Activated naive CD4-positive, alpha-beta T cell treated with anti-CD3 and anti-CD28 coated beads for 36 hours (primary cell): ENCODE measurements around the gene POGZ. TPM values are rescaled to one million over a fixed set of nuclear protein-coding genes. Genes with fewer than 3 reads are reported as not detected.

Experiments
- CTCF ChIA-PET: fragments of 350-600 bp; sonication (Branson Sonifier 250); formaldehyde crosslinking; loops from one replicate; lab custom pipeline; 2021; ENCODE audit warnings: antibody characterized with exemption; lab: Charles Lee
- DNase-seq: peaks from one replicate; pipeline ENCODE4 v3.0.0-alpha.2; 2020
- H3K27ac Mint-ChIP-seq: one replicate; pipeline ENCODE4 v1.8.0; 2021; ENCODE audit warnings: mild to moderate bottlenecking, mixed read lengths
- H3K27me3 Mint-ChIP-seq: one replicate; pipeline ENCODE4 v1.8.0; 2021; ENCODE audit warnings: low read depth, mixed read lengths
- H3K36me3 Mint-ChIP-seq: one replicate; pipeline ENCODE4 v1.8.0; 2021; ENCODE audit warnings: low read depth, mixed read lengths
- H3K4me1 Mint-ChIP-seq: one replicate; pipeline ENCODE4 v1.8.0; 2021; ENCODE audit warnings: low read depth, mixed read lengths
- H3K4me3 Mint-ChIP-seq: one replicate; pipeline ENCODE4 v1.8.0; 2021; ENCODE audit warnings: mild to moderate bottlenecking, moderate library complexity, mixed read lengths
- H3K9me3 Mint-ChIP-seq: one replicate; pipeline ENCODE4 v1.8.0; 2021; ENCODE audit warnings: mixed read lengths
- intact Hi-C: fragments of 100-400 bp; cut with micrococcal nuclease; formaldehyde crosslinking; loops from one replicate; pipeline ENCODE4 v1.15.1; 2023
- total RNA-seq, 2 experiments: library from RNA; stranded (reverse); gene quantifications; one replicate each; pipeline ENCODE4 v1.2.3, GENCODE V29; 2021

Gene POGZ
- total RNA-seq, 2 experiments from 2014 or later = 69.7 to 73.7 TPM

DNA sequence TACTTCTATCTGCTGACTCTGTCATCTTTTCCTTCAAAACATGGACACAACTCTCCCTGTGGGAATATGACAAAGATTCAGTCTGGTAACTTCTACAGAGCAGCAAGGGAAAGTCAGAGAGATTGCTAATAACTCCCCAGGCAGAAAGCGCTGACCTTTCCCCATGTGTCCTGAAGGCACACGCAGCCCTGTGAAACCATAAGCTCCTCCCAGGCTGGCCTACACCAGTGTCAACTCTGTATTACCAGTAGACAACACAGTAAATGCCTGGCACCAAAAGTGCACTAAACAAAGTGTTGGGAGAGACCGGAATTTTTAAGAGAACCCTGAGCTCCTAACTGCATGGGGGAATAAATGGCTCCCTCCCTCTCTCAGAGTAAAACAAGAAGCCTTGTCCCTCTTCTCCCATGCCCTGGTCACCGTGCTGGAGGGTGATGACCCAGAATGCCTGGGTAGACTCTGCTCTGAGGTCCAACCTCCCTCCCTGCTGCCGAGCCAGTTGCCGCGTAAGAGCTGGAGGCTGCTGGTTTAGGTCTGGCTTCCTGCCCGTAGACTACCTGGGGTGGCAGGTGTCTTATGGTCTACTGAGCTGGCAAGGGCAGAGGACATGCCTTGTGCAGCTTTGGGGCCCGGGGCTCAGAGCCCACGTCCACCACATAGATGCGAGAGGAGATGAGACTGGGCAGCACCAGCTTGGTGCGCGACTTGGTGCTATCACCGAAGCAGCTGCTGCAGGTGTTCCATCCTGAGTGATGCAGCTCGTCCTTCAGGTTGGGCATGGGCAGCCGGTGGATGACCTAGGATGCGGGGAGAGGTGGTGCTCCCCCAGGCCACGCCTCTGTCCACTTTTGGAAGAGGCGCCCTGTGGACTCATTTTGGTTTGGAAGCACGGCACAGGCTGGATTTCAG lies 90.6 kb downstream of the POGZ start:
- H3K9me3 Mint-ChIP-seq = no peaks in the 10 kb centered on the region
- H3K36me3 Mint-ChIP-seq = no peaks in the 10 kb centered on the region

DNA sequence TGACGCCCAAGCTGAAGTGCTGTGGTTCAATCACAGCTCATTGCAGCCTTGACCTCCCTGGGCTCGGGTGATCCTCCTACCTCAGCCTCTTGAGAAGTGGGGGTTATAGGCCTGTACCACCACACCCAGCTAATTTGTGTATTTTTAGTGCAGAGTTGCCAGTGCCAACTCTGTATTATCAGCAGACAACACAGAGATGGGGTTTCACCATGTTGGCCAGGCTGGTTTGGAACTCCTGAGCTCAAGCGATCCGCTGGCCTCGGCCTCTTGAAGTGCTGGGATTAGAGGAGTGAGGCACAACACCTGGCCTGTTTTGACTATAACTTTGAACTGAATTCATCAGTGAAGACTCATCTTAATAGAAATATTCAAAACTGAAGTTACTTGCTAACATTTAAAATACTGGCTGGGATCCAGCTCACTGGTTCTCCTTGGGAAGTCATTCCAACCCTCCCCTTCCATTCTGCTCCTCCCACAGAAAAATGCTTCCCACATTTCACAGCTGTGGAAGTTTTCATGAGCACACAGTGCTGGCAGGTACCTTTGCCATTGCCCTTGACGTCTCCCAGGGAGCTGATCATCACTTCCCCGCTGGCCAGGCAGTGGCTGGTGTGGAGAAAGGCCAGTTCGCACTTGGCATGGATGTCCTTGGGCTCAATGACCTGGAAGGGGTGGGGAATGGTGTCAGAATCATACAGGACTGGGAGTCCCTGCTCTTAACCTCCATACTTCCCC lies 91.5 kb downstream of the POGZ start:
- no peaks in the 10 kb centered on the region for H3K4me1 Mint-ChIP-seq
- H3K9me3 Mint-ChIP-seq = peaks cover 8% of the 10 kb centered on the region

More for the DNA sequence above, 90.6 kb downstream of the POGZ start:
- H3K27me3 Mint-ChIP-seq = no peaks in the 10 kb centered on the region
- H3K27ac Mint-ChIP-seq = no peak overlapping the region
- intact Hi-C loops = no loop called here
- H3K4me3 Mint-ChIP-seq = no peak overlapping the region
- H3K4me1 Mint-ChIP-seq = no peaks in the 10 kb centered on the region
- CTCF ChIA-PET = interaction anchor here (0.6 to 1.7 kb wide), 3 partner anchors 18 to 91 kb away, joined by 3 to 4 read pairs (median 3); no protein-coding TSS in a partner anchor
- no peak for DNase-seq

DNA sequence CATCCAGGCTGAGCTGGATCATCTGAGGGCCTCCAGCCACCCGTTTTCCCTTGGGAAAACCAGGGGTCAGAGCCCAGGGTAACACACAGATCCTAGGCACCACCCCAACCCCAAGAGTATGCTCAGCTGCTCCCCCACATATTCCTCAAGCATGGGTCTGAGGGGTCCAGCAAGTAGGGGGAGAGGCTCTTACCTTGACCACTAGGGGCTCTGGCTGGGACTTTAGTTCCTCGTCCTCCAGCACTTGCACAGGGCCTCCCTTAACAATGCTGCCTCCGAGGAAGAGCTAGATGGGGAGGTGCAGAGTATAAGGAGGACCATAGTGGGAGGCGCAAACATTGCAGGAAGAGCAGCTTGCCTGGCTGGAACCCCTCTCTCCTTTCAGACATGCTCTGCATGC lies 94.3 kb downstream of the POGZ start:
- H3K36me3 Mint-ChIP-seq = no peaks in the 10 kb centered on the region
- intact Hi-C loops = no loop called here
- H3K4me3 Mint-ChIP-seq = no peak overlapping the region
- H3K27ac Mint-ChIP-seq = no peak overlapping the region
- no peak for DNase-seq
- H3K4me1 Mint-ChIP-seq = no peaks in the 10 kb centered on the region
- H3K27me3 Mint-ChIP-seq = no peaks in the 10 kb centered on the region
- H3K9me3 Mint-ChIP-seq = peaks cover 18% of the 10 kb centered on the region
- CTCF ChIA-PET = interaction anchor here (0.7 kb wide), 1 partner anchor 54 kb away, joined by 4 read pairs; no protein-coding TSS in a partner anchor

More for the DNA sequence above, 91.5 kb downstream of the POGZ start:
- Mint-ChIP-seq H3K4me3 (no peak overlapping the region), H3K27me3 (no peaks in the 10 kb centered on the region), H3K27ac (no peak overlapping the region), H3K36me3 (no peaks in the 10 kb centered on the region)
- CTCF ChIA-PET = interaction anchor here (0.6 to 1.7 kb wide), 4 partner anchors 17 to 91 kb away, joined by 3 to 4 read pairs (median 3); no protein-coding TSS in a partner anchor
- no peak for DNase-seq
- intact Hi-C loops = no loop called here

DNA sequence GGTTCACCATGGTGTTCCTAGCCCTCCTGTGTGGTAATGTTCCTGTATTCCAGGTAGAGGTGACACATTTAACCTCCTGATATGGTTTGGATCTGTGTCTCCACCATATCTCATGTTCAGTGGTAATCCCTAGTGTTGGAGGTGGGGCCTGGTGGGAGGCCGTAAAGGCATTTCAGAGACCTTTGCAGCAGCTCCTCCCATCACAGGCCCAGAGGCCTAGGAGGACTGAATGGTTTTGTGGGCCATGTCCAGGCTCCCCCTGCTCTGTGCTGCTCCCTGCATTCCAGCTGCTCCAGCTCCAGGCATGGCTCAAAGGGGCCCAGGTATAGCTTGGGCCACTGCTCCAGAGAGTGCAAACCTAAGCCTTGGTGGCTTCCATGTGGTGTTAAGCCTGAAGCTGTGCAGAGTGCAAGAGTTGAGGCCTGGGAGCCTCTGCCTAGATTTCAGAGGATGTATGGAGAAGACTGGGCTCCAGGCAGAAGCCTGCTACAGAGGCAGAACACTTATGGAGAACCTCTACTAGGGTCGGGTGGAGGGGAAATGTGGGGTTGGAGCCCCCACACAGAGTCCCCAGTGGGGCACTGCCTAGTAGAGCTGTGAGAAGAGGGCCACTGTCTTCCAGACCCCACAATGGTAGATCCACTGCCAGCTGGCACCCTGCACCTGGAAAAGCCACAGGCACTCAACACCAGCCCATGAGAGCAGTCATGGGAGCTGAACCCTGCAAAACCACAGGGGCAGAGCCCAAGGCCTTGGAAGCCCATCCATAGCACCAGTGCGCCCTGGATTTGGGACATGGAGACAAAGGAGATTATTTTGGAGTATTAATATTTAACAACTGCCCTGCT lies 96.8 kb downstream of the POGZ start:
- Mint-ChIP-seq H3K27me3 (no peaks in the 10 kb centered on the region), H3K4me1 (no peaks in the 10 kb centered on the region), H3K9me3 (peaks cover 18% of the 10 kb centered on the region), H3K4me3 (no peak overlapping the region), H3K36me3 (no peaks in the 10 kb centered on the region), H3K27ac (no peak overlapping the region)
- intact Hi-C loops = no loop called here
- no peak for DNase-seq
- CTCF ChIA-PET = no interaction called here

DNA sequence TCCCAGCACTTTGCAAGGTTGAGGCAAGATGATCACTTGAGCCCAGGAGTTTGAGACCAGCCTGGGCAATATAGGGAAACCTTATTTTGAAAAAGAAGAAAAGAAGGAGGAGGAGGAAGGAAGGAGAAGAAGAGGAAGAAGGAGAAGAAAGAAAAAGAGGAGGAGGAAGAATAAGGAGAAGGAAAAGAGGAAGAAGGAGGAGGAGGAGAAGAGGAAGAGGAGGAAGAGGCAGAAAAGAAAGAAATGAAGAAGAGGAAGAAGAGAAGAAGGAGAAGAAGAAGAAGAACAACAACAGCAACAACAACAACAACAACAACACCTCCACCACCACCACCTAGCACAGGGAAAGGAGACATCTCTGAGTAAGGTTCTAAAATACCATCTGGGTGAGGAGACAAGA lies 97.4 kb downstream of the POGZ start:
- CTCF ChIA-PET = no interaction called here
- Mint-ChIP-seq H3K36me3 (no peaks in the 10 kb centered on the region), H3K9me3 (peaks cover 18% of the 10 kb centered on the region), H3K27ac (no peak overlapping the region), H3K4me1 (no peaks in the 10 kb centered on the region), H3K27me3 (no peaks in the 10 kb centered on the region), H3K4me3 (no peak overlapping the region)
- intact Hi-C loops = no loop called here
- DNase-seq = no peak

DNA sequence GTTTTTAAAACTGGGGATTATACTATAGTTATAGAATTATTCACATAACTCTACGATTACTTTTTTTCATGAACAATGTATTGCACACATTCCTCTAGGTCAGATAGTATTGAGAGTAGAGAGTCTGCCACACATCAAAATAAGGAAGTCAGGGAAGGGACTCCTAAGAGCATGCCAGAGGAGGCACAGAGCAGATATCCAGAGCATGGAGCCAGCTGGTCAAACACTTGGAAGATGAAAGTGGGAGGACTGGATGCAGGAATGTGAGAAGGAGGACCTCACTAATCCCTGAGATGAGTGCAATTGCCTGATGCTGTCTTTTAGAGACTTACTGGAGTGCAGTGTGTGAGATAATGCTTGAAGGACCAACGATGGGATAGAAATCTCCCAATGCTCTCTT lies 102.6 kb downstream of the POGZ start:
- no peaks in the 10 kb centered on the region for H3K27me3 Mint-ChIP-seq
- H3K4me3 Mint-ChIP-seq = no peak overlapping the region
- H3K9me3 Mint-ChIP-seq = peaks cover under 1% of the 10 kb centered on the region
- no peaks in the 10 kb centered on the region for H3K36me3 Mint-ChIP-seq
- intact Hi-C loops = no loop called here
- no peaks in the 10 kb centered on the region for H3K4me1 Mint-ChIP-seq
- no peak for DNase-seq
- CTCF ChIA-PET = interaction anchor here (3.8 kb wide), 1 partner anchor 16 kb away, joined by 12 read pairs; no protein-coding TSS in a partner anchor
- H3K27ac Mint-ChIP-seq = no peak overlapping the region

Other genes starting within 250 kb of the POGZ start
- 100 to 1,000 TPM; 167 to 192 TPM for gene PSMD4, start 204.8 kb downstream of the POGZ start, total RNA-seq
- 10 to 100 TPM; 20.9 to 22.0 TPM for gene ZNF687, start 177.2 kb downstream of the POGZ start, total RNA-seq
- 10 to 100 TPM; 64.1 to 69.2 TPM for gene PI4KB, start 132.1 kb downstream of the POGZ start, total RNA-seq
- 10 to 100 TPM; 62.3 to 63.4 TPM for gene RFX5, start 112.2 kb downstream of the POGZ start, total RNA-seq
- gene SELENBP1, start 86.8 kb downstream of the POGZ start, total RNA-seq = not detected
- gene PSMB4, start 59.9 kb downstream of the POGZ start, total RNA-seq = 100 to 1,000 TPM; 394 to 398 TPM
- gene CGN, start 51.9 kb upstream of the POGZ start, total RNA-seq = 1 to 10 TPM in 1 of 2 experiments, under 1 TPM in 1; 0.62 to 1.5 TPM
- gene TUFT1, start 80.8 kb upstream of the POGZ start, total RNA-seq = 1 to 10 TPM; 2.3 to 2.8 TPM
- 10 to 100 TPM; 22.9 to 23.6 TPM for gene SNX27, start 152.6 kb upstream of the POGZ start, total RNA-seq